HG03103 (cell line): ENCODE results near the gene FAM210B.
"Not testable (repeated sequence)": the region's sequence is repeated elsewhere in the genome, so short reads cannot be mapped to it uniquely, and the experiment has no call there.

Experiments used
- ATAC-seq: cut with Tn5 transposase; IDR thresholded peaks from one replicate; pipeline ENCODE4 v1.9.1; 2021; ENCODE audit warnings: low read depth; ENCODE audit not compliant: unreplicated experiment

The FAM210B gene

DNA sequence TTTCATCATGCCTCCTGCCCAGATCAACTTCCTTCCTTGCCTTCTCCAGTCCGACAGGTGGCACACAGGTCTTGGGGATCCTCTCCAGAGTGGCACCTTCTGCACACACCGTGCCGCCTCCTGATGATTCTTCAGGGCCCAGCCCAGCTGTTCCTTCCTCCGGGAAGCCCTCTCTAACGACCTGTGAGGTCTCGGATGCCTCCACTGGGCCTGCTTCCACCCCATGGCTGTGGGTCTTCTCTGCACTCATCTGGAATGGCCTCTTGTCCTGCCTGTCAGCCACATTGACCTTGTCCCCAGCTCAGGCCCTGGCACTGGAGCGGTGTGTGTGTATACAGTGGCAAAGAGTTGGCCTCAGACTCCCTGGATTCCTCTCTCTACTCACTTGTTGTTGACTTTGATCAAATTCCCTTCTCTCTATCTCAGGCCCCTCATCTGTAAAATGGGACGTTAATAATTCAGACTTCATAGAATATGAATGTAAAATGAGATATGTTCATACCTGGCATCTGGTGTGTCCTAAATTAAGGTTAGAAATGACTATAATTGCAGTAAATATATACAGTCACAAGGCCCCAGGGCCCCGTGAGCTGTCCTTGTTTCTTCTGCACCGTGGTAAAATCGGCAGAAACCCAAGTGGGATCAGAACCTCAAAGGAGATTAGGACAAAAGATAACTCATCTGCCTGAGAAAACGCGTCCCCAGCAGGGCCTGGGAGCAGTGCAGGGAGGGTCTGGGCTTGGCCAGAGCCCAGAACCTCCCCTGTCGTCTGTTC, 1.5 kb downstream of the FAM210B start:
- ATAC-seq = no peak

DNA sequence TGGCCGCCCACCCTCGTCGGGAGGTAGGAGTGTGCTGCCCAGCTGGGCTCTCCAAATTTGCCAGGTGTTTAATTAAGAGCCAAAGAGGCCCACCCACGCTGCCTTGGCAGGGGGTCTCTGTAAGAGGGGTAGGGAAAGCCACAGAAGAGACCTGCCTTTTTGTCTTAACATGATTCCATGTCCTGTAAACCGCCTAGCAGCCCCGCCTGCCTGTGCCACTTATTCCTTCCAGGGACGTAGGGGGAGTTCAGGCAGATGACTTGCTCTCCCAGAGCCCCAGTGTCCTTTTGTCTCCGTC, 2.1 kb downstream of the FAM210B start:
- no peak for ATAC-seq

DNA sequence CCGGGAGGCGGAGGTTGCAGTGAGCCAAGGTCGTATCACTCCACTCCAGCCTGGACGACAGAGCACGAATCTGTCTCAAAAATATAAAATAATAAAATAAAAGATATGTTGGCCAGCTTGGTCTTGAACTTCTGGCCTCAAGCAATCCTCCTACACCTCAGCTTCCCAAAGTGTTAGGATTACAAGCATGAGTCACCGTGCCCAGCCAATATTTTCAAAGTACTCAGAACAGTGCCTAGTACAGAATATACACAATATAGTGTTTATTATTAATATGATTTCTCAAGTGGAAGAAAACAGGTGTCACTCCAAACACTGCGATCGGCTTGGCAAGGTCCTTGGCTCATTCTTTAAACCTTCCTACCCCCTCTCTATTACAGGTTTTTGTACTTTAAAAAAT, 3.1 kb downstream of the FAM210B start:
- ATAC-seq = no peak

DNA sequence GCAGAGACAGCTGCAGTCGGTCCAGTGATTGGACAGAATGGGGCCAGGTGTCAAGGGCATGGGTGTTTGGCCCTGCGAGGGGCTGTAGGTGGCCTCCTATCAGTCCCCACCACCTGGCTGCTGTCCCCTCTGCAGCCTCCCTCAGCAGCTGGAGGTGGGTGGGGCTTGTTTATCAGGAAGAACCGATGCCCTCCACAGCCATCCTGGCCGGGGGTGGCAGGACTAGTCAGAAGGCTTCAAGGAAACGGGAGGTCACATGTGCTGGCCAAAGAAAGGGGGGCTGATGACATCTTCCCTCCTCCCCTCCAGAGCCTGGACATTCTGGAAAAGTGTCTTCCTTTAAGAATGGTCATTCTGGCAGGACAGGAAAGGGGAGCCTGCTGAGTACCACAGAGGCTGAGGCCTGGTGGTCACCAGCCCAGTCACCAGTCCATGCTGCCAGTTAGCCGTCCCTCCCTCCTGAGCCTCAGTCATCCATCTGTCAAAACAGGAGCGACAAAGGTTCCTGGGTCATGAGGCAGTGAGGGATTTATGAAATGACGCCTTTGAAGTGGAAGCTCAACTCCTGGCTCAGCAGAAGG, 4.1 kb downstream of the FAM210B start:
- ATAC-seq = no peak

DNA sequence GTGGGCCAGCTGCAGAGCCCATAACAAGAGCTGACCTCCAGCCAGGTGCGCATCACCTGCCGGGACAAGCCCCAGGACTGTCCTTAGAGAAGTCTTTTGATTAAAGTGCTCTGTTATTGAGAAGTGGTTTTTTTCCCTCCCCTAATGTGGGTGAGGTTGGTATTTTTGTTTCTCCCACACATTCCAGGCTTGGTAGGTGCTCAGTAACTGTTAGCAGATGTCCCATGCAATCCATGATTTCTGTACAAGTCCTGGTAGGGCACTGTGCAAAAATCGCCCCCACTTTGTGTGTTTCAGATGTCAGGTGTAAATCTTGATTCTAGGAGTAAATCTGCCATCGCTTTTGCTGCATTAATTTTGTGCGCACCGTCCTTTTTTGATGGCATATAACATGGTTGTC, 4.7 kb downstream of the FAM210B start:
- no peak for ATAC-seq

DNA sequence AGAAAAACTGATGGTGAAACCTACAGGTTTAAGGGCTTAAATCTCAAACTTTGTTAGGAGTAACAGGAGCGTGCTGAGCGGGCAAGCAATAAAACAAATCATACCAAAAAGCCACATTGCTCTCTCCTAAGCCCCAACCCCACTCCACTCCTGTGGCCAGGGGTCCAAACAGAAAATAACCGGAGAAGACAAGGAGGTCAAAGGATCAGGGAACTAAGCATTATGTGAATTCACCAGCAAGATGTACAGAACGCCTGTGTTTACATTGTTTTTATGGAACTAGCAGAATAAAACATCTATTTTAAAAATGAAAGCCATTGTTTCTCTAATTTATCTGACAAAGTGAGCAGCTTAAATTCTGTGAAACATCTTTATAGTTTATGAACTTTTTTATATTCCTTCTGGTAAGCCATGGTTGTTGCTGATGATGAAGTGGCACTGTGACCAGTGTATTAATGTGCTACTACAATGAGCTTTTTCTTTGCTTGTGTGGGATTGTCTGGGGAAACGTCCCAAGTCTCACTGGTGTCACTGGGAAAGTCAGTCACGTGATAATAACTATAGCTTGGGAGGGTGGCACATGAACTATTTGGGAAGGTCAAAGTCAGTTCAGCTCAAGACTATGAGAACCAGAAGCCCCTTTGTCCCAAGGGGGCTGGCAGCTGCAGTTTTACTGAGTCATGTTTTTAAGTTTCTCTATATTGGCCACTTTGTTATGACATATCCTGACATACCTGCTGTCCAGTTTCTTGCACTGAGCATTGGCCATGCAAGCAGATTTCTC, 9.8 kb downstream of the FAM210B start:
- ATAC-seq = no peak

DNA sequence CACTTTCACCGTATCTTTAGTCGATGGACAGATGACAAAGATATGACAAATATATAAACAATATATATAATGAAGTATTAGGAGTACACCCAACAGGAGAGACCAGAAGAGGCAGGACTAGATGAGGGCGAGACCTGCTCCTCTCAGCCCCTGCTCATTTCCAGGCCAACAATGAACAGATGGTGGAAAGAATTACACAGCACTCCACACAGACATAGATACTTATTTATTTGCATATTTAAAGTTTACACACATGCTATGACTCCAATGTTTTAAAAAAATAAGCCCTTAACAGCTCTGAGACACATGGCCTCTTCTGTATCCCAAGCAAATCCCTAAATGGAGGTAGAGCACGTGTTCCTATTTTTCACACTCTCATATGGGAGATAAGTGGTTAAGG, 10.4 kb downstream of the FAM210B start:
- no peak for ATAC-seq

DNA sequence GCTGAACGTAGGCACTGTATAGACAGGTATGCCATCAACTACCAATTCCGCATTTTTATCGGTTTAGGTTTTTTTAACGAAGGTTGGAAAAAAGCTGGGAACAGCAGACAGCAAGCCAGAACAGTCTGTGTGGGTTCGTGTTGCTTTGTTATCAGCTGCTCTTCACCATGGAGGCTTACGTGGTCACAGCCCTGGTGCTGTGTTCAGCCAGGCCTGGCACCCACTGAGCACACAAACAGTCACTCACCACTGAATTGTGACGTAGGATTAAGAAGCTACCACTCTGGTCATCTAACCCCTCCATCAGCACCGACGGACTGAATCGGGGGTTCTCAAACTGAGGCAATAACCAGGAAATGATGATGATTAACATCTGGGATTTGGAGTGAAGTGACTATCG, 13.2 kb downstream of the FAM210B start:
- no peak for ATAC-seq

DNA sequence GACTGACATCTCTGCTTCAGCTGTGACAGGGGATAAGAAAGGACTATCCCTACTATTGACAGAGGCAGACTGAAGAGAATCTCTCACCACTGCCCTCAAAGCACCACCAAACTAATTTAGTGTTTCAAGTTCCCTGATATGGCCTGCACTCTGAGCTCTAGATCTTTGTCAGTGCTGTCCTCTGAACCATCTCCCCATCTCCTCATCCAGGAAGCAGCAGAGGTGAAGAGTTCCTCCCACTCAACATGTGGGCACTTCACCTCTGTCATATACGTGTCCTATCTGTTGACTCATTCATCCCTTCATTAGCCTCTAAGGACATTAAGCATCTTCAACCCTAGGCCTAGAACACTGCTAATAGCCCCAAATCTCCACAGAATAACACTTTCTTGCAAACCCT, 14.1 kb downstream of the FAM210B start:
- no peak for ATAC-seq

DNA sequence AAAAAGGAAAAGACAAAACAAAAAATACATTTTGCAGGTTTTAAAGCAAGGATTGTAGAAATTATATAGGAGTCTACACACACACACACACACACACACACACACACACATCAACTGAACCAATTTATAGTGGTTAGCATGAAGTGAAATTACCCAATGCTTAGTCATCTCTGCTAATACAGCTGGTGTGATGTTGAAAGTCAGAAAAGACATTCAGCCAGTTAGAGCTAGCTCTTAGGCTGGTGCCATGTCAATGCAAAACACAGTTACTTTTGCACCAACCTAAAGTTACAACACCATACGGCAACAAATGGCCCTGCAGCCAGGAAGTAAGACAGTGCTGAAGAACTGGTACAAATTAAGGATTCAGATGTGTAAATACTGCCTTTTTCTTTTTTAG, 15.2 kb downstream of the FAM210B start:
- ATAC-seq = no peak

DNA sequence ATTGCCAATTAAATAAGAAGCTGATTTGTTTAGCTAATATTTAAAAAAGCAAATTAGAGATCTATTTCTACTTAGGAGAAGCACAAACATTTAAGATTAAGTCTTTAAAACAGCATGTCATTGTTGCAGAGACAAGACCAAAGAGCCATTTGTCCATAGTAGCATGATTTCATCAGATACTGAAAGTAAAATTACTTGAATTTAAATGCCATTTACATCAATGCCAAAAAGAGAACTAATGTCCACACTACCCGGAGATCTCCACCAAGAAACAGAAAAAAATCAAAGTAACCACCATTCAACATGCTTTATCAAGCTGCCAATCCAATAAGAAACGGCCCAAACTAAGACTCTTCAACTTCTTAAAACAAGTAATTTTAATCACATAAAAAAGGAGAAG, 17.6 kb downstream of the FAM210B start:
- no peak for ATAC-seq

DNA sequence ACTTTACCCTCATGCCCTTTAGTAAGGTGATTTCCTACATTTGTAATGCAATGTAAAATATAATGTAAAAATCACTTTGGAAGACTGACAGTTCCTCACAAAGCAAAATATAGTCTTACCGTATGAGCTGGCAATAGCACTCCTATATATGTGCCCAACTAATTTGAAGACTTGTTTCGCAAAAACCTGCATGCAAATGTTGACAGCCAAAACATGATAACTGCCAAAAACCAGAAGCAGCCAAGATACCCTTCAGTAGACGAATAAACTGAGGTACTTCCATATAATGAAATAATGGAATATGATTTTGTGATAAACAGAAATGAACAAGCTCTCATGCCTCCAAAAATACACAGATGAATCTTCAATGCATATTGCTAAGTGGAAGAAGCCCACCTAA, 19.6 kb downstream of the FAM210B start:
- no peak for ATAC-seq

DNA sequence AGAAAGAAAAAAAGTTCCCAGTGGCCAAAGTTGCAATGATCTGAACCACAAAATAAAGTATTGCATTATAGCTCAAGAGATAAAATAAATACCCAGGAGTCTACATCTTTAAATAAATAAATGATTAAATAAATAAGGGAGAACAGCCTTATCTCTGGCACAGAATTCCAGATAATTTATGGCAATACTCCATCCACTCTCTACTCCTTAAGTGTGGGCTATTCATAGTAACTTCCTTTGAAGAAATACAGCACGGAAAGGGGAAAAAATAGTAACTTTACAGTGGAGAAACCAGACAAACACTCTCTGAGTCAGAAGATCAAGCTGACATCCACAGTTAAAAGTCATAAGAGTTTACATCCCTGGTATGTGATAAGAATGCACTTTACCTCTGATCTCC, 21.6 kb downstream of the FAM210B start:
- no peak for ATAC-seq

DNA sequence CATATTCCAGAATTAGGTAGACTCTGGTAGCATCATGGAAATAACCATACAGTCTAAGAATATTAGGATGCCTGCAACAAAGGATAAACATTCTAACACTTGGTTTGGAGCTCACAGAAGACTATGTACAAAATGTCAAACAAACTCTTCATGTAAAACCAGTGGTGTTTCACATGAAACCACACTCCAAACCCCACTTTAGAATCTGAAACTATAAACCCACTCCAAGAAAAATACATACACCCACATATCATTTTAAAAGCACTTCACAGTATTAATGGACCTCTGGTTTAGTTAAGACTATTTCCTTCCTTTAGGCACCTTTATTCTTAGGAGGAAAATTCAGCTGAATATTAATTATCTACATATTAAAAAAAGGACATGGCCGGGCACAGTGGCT, 22.7 kb downstream of the FAM210B start:
- ATAC-seq = no peak

DNA sequence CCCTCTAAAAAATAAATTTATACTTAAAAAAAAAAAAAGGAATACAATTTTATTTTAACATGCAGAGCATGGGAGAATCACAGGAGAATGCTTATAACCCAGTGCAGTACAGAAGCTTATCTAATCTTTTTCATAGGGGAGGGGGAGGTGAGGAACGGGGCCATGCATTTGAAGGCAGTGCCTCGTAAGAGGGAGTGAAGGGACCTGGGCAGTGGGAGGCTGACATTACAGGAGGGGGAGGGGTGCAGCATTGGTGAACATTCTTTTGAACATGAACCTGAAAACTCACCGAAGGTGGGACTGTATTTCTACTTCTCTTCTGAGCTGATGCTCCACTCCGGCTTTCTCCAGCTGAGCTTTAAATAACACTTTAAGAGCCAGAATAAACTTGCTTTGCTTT, 23.9 kb downstream of the FAM210B start:
- no peak for ATAC-seq

DNA sequence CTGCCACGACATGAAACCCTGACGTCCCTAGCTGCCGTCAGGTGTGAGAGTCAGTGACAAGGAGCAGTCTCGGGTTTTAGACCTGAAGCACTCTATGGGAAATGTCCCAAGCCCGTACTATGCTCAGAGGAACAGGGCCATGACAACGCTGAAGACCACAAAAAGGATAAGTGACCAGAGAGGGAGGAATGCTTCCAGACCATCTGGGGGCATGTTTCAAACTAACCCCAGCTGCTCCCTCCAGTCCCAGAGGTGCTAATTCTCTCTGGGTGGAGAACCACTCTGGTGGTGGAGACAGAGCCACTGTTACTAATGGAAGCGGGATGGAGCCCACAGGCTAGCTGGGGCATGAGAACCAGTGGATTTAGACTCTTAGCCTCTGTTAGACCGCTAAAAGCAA, 24.6 kb downstream of the FAM210B start:
- no peak for ATAC-seq

DNA sequence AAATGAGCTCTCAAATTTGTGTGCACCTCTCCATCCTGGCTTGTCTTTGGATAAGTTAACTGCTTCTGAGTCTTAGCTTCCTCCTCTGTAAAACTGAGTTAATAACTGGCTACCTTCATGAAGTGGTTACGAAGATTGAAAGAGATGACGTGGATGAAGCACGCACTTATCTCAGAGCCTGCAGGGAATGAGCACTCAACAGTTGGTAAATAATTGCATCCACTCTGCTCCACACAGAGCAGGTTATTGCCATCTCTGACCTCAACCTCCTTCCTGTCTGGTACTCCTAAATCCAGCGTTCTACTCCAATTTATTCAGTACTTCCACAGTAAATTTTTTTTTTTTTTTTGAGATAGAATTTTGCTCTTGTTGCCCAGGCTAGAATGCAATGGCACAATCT, 26.4 kb downstream of the FAM210B start:
- ATAC-seq = no peak

DNA sequence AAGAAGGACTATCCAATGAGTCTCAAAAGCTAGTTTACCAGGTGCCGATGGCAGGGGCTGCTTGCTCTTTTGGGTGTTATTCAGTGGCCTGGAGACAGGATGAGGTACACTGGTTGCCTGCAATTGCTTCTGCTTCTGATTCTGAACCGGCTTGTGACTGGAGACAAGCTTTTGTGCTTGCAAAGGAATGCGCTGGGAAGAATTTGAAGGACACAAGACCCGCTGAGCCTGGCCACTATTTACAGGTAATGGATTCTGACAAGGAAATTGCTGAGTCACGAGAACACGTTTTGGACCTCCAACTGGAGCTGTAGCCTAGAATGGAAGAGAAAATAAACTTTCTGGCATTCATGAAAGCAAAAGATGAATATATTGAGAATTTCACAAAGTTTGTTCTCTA, 27.4 kb downstream of the FAM210B start:
- ATAC-seq = no peak

DNA sequence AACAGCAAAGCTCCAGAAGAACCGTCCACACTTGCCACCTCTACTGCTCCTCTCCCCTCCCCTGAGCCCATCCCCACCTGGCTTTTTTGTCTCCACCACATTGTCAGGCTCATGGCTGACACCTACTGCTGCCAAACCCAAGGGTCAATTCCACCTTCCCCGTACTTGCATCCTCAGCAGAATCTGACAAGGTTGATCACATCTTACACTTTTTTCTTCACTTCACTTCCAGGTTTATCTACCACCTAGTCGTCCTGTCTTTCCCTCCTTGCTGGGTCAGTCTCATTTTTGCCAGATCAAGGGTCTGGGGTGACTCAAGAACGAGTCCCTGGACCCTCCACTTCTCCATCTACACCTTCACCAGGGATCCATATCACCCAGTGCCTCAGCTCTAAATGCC, 30.1 kb downstream of the FAM210B start:
- no peak for ATAC-seq

DNA sequence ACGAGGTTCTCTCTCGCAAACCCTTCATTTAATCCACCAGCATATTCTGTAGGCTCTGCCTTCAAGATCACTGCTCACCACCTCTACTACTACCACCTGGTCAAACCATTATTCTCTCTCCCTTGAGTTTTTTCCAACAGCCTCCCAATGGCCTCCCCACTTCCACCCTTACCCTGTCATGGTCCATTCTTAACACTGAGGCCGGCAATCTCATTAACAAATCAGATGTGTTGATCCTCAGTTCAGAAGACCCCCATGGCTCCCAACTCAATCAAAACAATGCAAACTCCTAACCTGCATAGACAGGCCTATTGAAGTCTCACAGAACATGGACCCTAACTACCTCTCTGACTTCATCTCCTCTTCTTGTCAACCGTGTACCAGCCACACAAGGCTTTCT, 31.0 kb downstream of the FAM210B start:
- ATAC-seq = no peak

DNA sequence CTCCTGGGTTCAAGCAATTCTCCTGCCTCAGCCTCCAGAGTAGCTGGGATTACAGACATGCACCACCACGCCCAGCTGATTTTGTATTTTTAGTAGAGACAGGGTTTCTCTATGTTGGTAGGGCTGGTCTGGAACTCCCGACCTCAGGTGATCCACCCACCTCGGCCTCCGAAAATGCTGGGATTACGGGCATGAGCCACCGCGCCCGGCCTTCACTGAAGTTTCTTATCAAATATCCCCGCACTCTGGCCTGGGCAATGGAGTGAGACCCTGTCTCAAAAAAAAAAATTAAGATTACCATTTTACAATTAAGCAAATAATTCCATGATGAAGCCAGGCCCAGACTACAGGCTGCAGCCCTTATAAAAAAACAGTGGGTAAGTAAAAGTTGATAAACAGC, 31.6 kb downstream of the FAM210B start:
- ATAC-seq = not testable (repeated sequence)

DNA sequence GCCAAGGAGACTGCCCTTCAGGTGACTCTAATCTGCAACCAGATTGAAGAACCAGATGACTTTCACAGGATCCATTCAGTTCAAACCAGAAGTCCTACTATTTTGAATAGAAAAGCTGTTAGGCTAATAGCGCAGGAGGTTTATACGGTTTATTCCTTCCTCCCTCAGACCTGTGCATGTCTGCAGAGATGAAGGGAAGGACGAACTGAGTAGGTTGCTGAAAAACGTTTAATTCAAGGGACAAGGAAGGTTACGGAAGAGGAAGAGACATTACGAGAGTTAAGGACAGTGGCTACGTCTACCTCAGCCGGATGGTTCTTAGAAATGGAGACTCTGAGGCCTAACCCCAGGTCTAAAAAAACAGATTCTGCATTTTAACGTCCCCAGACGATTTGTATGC, 32.3 kb downstream of the FAM210B start:
- no peak for ATAC-seq
